IgD-negative memory B cell (primary cell): ENCODE data around the gene SDC1. TPM values are rescaled to one million over a fixed set of nuclear protein-coding genes. Genes with fewer than 3 reads are reported as not detected.
"Not testable (repeated sequence)": the region's sequence is repeated elsewhere in the genome, so short reads cannot be mapped to it uniquely, and the experiment has no call there.

ENCODE experiments used
- H3K27ac Mint-ChIP-seq, 3 donors: one replicate each; pipeline ENCODE4 v1.8.0; 2020 to 2022; ENCODE audit warnings: mild to moderate bottlenecking in 3 of 3, mixed read lengths in 3 of 3, moderate library complexity in 1 of 3
- H3K27me3 Mint-ChIP-seq: one replicate; pipeline ENCODE4 v1.8.0; 2021; ENCODE audit warnings: mixed read lengths
- H3K36me3 Mint-ChIP-seq: one replicate; pipeline ENCODE4 v1.8.0; 2020; ENCODE audit warnings: mild to moderate bottlenecking, mixed read lengths
- H3K4me1 Mint-ChIP-seq, 3 donors: one replicate each; pipeline ENCODE4 v1.8.0; 2020 to 2022; ENCODE audit warnings: mixed read lengths in 3 of 3, mild to moderate bottlenecking in 1 of 3
- H3K4me3 Mint-ChIP-seq, 4 donors: one replicate each; pipeline ENCODE4 v1.8.0; 2020 to 2022; ENCODE audit warnings: mild to moderate bottlenecking in 4 of 4, mixed read lengths in 4 of 4, moderate library complexity in 3 of 4
- H3K9me3 Mint-ChIP-seq, 3 donors: one replicate each; pipeline ENCODE4 v1.8.0; 2020 to 2021; ENCODE audit warnings: mixed read lengths in 3 of 3, mild to moderate bottlenecking in 1 of 3
- polyA plus RNA-seq: library from polyadenylated mRNA; unstranded; fragments of 300-500 nt; fragmentation: Illumina TruSeq; gene quantifications from one replicate; pipeline ENCODE4 v1.2.3, GENCODE V29; 2021

SDC1 gene
- polyA plus RNA-seq, 1 donor from 2014 or later, result 1.3 TPM

DNA sequence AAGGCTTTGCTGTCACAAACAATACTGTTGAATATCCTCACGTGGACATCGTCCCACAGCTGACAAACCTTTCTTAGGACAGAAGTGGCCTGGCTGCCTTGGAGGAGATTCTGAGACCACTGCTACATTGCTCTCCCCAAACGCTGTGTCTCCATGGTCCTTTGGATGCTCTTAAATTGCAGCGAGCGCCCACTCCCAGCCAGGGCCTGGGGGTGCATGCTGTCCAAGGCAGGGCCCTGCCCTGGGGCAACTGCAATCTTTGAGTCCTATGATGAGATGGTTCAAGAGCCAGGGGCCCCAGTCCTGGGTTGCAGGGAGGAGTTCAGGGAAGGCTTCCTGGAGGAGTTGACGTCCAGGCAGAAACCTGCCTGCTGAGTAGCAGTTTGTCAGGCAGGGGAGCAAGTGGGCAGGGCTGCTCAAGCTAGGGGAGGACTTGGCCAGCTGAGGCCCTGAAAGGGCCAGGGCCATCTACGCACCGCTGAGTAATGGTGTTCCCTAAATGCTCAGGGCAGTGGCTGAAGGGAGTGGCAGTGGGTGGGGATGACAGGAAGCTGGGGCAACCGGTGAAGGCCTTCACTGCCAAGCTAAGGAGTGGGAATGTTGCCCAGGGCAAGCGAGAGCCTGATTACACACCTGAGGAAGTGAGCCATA, 10.8 kb upstream of the SDC1 start:
- Mint-ChIP-seq H3K27me3 (peaks cover 16% of the 10 kb centered on the region), H3K9me3 (no peaks in the 10 kb centered on the region), H3K4me1 (peaks cover 0 to 4% (median 0%) of the 10 kb centered on the region in 3 donors), H3K27ac (peak overlapping the region in 1 of 3 donors; percentile 53), H3K36me3 (no peaks in the 10 kb centered on the region), H3K4me3 (no peak overlapping the region)

DNA sequence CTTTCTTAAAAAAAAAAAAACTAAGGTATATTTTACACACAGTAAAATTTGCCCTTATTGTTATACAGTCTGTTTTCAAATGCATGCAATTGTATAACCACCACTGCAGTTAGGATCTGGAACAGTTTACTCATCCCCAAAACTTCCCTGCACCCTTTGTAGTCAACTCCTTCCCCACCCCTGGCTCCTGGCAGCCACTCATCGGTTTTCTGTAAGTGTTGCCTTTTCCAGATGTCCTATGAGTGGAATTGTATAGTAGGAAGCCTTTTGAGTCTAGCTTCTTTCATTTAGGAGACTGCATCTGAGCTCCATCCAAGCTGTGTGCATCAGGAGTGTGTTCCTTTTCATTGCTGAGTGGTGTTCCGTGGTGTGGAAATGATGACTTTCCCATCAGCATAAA, 9.7 kb upstream of the SDC1 start:
- peaks cover 19% of the 10 kb centered on the region for H3K27me3 Mint-ChIP-seq
- not testable (repeated sequence) for H3K36me3 Mint-ChIP-seq, H3K4me3 Mint-ChIP-seq, H3K4me1 Mint-ChIP-seq, H3K9me3 Mint-ChIP-seq
- H3K27ac Mint-ChIP-seq, result peak overlapping the region in 1 of 3 donors; percentile 86

DNA sequence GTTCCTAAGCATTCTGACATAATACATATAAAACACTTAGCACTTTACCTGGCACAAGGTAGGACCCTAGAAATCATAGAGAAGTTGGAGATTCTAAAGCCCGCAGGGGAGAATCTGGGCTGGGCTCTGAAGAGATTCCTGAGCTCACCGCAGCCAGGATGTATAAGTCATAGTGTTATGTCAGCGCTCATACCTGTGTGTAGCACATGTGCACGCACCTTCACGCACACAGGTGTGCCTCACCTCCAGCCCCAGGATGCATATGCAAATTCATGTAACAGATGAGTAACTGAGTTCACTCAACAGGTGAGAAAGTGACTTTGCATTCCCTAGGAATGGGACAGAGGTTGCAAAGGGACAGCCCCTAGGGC, 7.9 kb upstream of the SDC1 start:
- Mint-ChIP-seq H3K4me1 (peaks cover 0 to 4% (median 0%) of the 10 kb centered on the region in 3 donors), H3K27me3 (peaks cover 23% of the 10 kb centered on the region)

DNA sequence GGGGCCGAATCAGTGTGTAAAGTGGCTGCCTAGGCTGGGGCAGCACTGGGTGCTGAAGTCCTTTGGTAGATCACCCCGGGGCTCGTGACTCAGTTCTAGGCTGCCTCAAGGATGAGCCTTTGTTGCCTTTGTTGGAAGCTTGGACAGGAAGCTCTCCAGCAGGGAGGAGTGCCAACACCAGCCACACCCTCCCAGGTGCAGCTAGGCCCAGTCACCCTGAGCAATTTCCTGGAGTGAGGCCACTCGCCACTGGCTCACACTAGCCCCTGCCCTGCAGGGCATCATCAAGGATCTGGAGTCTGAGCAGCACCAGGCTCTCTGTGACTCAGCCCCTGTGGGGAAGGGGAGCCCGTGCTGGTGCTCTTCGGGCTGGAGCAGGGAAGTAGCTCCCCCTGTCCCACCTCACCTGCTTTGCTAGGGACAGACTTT, 6.7 kb upstream of the SDC1 start:
- no peak overlapping the region for H3K4me3 Mint-ChIP-seq
- no peaks in the 10 kb centered on the region for H3K9me3 Mint-ChIP-seq
- peaks cover 2% of the 10 kb centered on the region for H3K36me3 Mint-ChIP-seq
- peak overlapping the region in 1 of 3 donors; percentile 40 for H3K27ac Mint-ChIP-seq
- H3K27me3 Mint-ChIP-seq, result peaks cover 25% of the 10 kb centered on the region
- H3K4me1 Mint-ChIP-seq, result peaks cover 0 to 4% (median 0%) of the 10 kb centered on the region in 3 donors

More for the DNA sequence above, 7.9 kb upstream of the SDC1 start:
- H3K9me3 Mint-ChIP-seq, result no peaks in the 10 kb centered on the region
- H3K27ac Mint-ChIP-seq, result no peak overlapping the region
- H3K4me3 Mint-ChIP-seq, result no peak overlapping the region
- H3K36me3 Mint-ChIP-seq, result peaks cover 2% of the 10 kb centered on the region

DNA sequence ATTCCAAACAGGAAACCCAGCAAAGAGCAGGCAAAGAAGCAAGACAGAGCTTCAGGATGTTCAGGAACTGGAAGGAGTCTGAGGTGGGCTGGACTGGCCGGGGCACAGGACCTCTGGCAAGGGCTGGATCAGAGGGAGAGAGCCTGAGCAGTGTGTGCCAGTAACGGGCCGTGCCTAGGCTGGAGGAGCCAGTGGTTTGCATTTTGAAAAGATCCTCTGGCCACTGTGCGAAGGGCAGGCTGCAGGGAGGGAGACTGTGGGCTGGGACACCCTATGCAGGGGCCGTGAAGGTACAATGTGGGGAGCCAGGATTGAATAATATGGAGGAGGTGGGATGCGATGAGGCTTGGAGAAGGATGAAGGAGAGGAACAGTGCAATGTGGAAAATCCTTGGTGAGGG, 6.2 kb upstream of the SDC1 start:
- peaks cover 24% of the 10 kb centered on the region for H3K27me3 Mint-ChIP-seq

DNA sequence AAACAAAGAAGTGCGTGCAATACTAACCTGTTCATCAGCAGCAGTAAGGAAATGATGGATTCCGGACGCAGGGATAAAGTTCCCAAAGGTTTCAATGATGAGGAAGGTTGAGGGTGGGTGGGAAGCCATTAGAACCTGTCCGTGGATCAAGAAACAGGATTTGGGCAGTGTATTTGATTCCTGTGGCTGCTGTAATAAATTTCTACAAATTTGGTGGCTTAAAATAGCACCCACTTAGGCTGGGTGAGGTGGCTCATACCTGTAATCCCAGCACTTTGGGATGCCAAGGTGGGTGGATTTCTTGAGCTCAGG, 5.1 kb upstream of the SDC1 start:
- Mint-ChIP-seq H3K36me3 (peaks cover 2% of the 10 kb centered on the region), H3K27ac (no peak overlapping the region), H3K4me1 (peaks cover 0 to 6% (median 3%) of the 10 kb centered on the region in 3 donors), H3K4me3 (no peak overlapping the region), H3K27me3 (peaks cover 32% of the 10 kb centered on the region), H3K9me3 (no peaks in the 10 kb centered on the region)

More for the DNA sequence above, 6.2 kb upstream of the SDC1 start:
- no peaks in the 10 kb centered on the region for H3K9me3 Mint-ChIP-seq
- peaks cover 2% of the 10 kb centered on the region for H3K36me3 Mint-ChIP-seq
- H3K4me3 Mint-ChIP-seq, result no peak overlapping the region
- H3K4me1 Mint-ChIP-seq, result peaks cover 0 to 4% (median 0%) of the 10 kb centered on the region in 3 donors
- no peak overlapping the region for H3K27ac Mint-ChIP-seq

DNA sequence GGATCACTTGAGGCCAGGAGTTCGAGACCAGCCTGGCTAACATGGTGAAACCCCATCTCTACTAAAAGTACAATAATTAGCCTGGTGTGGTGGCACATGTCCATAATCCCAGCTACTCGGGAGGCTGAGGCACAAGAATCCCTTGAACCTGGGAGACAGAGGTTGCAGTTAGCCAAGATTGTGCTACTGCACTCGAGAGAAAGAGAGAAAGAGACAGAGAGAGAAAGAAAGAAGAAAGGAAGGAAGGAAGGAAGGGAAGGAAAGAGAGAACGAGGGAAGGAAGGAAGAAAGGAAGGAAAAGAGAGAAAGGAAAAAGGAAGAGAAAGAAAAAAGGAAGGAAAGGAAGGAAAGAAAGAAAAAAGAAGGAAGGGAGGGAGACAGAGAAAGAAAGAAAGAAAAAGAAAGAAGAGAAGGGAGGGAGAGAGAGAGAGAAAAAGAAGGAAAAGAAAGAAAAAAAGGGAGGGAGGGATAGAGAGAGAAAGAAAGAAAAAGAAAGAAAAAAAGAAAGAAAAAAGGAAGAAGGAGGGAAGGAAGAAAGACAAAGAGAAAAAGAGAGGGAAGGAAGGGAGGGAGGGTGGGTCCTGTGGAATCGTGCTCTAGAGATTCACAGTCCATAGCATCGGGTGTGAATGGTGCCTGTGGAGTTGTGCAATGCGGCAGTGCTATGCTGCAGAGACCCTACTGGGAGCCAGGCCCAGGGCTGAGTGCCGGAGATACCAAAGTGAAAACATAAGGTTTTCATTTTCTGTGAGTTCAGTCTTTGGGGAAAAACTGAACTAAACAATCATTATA, 4.6 kb upstream of the SDC1 start:
- Mint-ChIP-seq H3K27me3 (peaks cover 32% of the 10 kb centered on the region), H3K9me3 (no peaks in the 10 kb centered on the region), H3K27ac (peak overlapping the region in 1 of 3 donors; percentile 46), H3K36me3 (peaks cover 2% of the 10 kb centered on the region), H3K4me3 (no peak overlapping the region), H3K4me1 (peaks cover 0 to 6% (median 3%) of the 10 kb centered on the region in 3 donors)

DNA sequence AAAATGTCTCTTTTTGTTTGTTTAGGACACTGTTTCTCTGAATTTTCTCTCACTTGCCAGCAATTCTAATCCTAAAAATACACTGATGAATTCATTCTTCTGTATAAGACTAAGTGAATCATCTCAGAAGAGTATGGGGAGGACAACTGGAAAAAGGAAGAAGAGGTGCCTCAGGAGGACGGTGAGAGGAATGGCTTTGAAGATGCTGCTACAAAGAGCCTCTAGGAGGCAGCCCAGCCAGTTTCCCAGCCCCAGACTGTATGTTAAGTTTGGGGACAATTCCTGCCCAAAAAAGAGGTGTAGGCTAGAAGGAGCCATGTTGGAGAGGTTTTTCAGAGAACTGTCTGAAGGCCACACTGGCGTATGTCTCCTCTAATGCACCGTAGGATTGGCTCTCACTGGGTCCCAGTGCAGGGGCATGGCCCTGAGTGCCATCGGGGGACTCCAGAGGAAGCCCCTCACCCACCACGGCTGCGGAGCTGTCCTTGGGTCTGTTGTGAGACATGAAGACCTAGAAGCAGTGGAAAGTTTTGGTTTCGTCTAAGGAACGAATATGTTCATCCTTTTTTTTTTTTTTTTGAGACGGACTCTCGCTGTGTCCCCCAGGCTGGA, 3.1 kb upstream of the SDC1 start:
- Mint-ChIP-seq H3K4me1 (peaks cover 0 to 3% (median 2%) of the 10 kb centered on the region in 3 donors), H3K36me3 (peaks cover 2% of the 10 kb centered on the region), H3K27ac (no peak overlapping the region), H3K4me3 (peak overlapping the region in 1 of 4 donors; percentile 50), H3K9me3 (no peaks in the 10 kb centered on the region), H3K27me3 (peaks cover 32% of the 10 kb centered on the region)

DNA sequence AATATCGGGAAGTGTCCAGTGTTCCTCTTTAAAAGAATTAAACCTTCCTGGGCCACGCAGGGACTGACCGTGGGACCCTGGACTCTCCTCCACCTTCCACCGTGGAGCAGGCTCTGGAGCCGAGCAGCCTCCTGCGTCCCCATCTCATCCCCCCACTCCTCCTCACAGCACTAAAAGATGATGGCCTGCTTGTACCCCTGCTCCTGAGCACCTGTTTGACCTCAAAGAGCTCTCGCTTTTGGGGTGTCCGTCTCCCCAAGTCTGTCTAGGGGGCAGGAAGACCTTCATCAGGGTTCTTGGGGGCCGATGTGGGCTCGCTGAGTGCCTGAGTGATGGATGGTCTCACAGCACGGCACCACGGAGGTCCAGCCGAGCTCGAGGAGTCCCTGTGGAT, 1.2 kb upstream of the SDC1 start:
- Mint-ChIP-seq H3K27me3 (peaks cover 42% of the 10 kb centered on the region), H3K27ac (no peak overlapping the region), H3K4me1 (peaks cover 0 to 6% (median 3%) of the 10 kb centered on the region in 3 donors), H3K36me3 (peaks cover 2% of the 10 kb centered on the region), H3K9me3 (no peaks in the 10 kb centered on the region), H3K4me3 (peak overlapping the region; percentile 26 to 90 (median 54))

DNA sequence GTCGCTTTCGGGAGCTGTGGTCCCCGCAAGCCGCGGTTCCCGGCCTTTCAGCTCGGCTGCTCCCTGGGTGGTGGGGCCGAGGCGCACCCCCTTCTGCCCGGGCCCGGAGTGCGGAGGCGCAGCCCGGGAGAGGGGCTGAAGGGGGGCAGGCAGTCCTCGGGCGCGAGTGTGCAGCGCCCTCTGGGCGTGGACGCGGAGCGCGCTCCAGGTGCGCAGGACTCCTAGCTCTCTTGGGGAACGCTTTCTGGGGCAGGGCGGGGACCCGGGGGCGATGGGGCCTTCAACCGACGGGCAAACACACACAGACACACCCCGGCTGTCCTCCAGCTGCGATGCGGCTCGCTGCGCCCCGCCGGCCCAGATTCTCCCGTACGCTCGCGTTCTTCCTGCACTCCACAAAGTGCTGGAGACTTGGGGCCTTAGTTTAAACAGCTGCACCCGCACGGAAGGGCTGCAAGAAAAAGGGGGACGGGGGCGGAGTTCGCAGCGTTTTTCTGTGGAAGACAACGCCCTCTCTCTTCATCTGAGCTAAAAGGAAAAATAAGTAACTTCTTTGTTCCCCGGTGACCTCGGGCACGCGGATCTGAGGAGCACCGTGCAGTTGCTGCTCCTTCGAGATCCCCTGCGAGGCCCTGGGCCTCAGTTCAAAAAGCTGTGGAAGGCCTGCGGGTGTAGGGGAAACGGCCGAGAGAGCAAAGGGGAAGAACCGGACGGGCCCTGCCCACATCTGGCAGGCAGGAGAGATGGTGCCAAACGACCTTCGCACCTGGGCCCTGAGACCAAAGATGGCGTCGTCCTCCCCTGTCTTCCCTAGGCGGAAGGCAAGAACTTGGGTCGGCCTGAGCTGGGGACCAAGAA, 593 bp upstream of the SDC1 start:
- peaks cover 0 to 6% (median 3%) of the 10 kb centered on the region in 3 donors for H3K4me1 Mint-ChIP-seq
- H3K9me3 Mint-ChIP-seq, result no peaks in the 10 kb centered on the region
- H3K27ac Mint-ChIP-seq, result no peak overlapping the region
- peaks cover 2% of the 10 kb centered on the region for H3K36me3 Mint-ChIP-seq
- H3K27me3 Mint-ChIP-seq, result peaks cover 42% of the 10 kb centered on the region
- H3K4me3 Mint-ChIP-seq, result peak overlapping the region; percentile 68 to 87 (median 76)

DNA sequence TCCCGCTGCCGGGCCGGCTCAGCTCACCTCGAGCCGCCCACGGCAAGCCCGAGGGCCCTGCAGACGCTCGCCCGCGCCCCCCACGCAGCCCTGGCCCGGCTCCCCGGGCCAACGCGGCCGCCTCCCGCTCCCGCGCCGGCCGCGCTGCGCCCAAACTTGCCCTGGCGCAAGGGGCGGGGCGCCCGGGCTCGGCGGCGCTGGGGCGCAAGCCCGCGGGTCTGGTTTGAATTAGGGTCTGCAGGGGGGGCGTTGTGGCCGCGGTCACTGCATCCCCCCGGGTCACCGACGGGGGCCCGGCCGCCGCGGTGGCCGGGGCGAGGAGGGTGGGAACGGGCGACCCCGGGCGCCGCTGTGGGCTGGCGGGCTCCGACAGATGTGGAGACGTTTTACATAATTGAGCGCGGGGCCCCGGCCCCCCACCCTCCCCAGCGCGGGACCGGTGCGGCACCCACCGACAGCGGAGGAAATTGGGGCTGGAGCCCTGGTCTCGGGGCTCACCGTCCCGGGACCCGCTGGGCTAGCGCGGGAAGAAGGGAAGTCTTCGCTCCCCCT, 690 bp downstream of the SDC1 start:
- no peaks in the 10 kb centered on the region for H3K9me3 Mint-ChIP-seq
- H3K4me1 Mint-ChIP-seq, result peaks cover 0 to 6% (median 3%) of the 10 kb centered on the region in 3 donors
- no peaks in the 10 kb centered on the region for H3K36me3 Mint-ChIP-seq
- peaks cover 37% of the 10 kb centered on the region for H3K27me3 Mint-ChIP-seq
- H3K27ac Mint-ChIP-seq, result no peak overlapping the region
- peak overlapping the region in 1 of 4 donors; percentile 38 for H3K4me3 Mint-ChIP-seq

DNA sequence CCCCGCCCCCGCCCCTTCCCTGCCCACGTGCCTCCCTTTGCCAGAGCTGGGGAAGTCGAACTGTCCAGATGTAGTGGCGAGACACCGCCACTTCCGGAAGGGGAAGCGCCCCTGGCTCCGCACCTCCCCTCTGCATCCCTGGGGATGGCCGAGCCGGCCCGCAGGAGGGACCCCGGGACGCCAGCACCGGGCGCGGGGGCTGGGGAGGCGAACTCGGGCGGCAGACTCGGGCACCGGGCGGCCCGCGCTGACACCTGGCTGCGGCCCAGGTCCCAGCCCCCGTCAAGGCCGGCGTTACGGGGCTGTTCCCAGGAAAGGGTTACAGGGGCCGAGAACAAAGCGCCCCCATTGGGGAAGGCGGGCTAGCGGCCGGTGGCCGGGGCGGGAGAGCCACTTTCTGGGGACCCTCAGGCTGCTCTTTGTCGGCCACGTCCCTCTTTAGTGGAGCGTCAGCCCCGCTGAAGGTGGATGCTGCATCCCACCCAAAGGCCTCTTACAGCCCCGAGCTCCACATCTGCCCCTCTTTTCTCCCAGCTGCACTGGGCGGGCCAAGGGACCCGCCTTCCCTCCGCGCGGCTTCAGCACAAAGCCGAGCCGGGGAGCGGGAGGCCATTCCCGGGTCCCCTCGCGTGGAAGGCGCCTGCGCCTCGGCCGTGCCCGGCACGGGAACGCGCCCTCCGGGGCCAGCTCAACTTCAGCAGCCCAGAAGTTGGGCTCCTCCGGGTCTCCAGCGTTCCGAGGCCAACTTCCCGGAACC, 1.3 kb downstream of the SDC1 start:
- peaks cover 33% of the 10 kb centered on the region for H3K27me3 Mint-ChIP-seq

DNA sequence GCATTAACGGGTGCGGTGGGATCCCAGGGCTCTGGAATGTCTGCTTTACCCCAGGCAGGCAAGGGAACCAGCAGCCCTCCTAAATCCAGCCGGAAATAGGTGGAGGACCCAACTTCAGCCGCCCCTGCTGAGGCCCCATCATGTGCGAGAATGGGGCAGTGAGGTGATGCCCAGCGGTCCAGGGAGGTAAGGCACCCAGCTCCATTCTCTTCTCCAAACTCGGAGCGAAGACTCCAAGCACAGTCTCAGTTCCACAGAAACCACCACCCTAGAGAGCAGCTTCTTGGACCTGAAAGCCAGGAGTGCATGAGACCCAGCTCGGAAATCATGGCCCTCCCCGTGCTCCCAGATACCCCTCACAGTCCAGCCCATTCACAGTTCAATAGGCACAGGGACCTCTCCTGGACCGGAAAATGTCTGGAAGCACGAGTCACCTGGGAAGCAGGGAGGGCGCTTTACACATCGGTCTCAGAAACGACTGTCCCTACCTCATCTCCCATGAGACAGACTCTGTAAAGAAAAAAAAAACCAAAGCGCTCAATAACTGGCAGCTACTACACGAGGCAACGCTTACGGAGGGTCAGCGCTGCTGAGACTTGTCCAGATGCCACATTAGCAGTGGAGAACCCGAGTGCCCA, 2.0 kb downstream of the SDC1 start:
- Mint-ChIP-seq H3K36me3 (no peaks in the 10 kb centered on the region), H3K4me3 (peak overlapping the region; percentile 63 to 65 (median 64)), H3K27me3 (peaks cover 34% of the 10 kb centered on the region), H3K4me1 (peaks cover 0 to 6% (median 3%) of the 10 kb centered on the region in 3 donors), H3K9me3 (no peaks in the 10 kb centered on the region), H3K27ac (no peak overlapping the region)

More for the DNA sequence above, 1.3 kb downstream of the SDC1 start:
- Mint-ChIP-seq H3K4me3 (peak overlapping the region; percentile 63 to 65 (median 64)), H3K36me3 (no peaks in the 10 kb centered on the region), H3K4me1 (peaks cover 0 to 6% (median 3%) of the 10 kb centered on the region in 3 donors), H3K9me3 (no peaks in the 10 kb centered on the region), H3K27ac (no peak overlapping the region)
